ENCODE measurements around the gene ANKS4B. TPM values are rescaled to one million over a fixed set of nuclear protein-coding genes. Genes with fewer than 3 reads are reported as not detected.
"Not testable (repeated sequence)": the region's sequence is repeated elsewhere in the genome, so short reads cannot be mapped to it uniquely, and the experiment has no call there.

ANKS4B gene
- total RNA-seq, 2 experiments from 2014 or later: not detected

DNA sequence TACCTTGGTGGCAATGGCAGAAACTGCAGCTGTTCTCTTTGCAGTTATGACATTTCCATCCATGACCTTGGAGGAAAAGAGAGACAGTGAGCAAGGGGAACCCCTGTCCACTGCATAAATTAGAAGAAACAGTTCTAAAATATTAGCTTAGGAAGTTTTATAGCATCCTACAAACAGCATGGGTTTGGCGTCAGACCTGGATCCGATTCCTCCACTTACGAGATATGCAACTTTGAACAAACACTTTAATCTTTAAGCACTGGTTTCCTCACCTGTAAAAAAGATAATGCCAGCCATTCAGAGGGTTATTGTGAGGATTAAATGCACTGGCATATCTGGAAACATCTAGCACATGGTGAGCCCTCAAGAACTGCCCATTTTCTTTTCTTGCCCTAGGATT, 42.0 kb downstream of the ANKS4B start:
- H3K4me1 Mint-ChIP-seq: peaks cover 3% of the 10 kb centered on the region
- DNase-seq: no peak
- no peaks in the 10 kb centered on the region for H3K36me3 Mint-ChIP-seq (ENCODE audit: low read depth)
- H3K27me3 Mint-ChIP-seq: peaks cover 64% of the 10 kb centered on the region
- no peak overlapping the region for H3K4me3 Mint-ChIP-seq
- H3K27ac Mint-ChIP-seq: no peak overlapping the region
- H3K9me3 Mint-ChIP-seq: no peaks in the 10 kb centered on the region
- ChIA-PET CTCF (no interaction called here), POLR2A (no interaction called here)

DNA sequence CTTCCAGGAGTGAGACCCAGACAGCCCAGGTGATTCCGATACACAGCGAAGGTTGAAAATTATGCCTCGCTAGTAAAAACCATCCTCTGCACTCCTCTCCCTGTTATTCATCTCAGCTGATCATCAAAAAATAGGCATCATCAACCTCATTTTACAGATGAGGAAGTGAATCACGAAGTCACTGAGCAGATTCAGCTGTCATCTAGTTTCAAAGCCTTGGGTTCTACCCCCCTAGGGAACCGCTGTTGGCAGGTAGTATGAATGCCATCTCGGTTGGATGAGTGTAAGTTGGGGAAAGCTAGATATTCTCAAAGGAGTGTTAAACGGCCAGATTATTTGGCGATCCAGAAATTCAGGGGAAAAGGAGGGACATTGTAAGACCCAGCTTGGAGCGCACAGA, 42.6 kb downstream of the ANKS4B start:
- H3K36me3 Mint-ChIP-seq (ENCODE audit: low read depth): no peaks in the 10 kb centered on the region
- H3K9me3 Mint-ChIP-seq: no peaks in the 10 kb centered on the region
- H3K4me3 Mint-ChIP-seq: no peak overlapping the region
- CTCF ChIA-PET: no interaction called here
- POLR2A ChIA-PET: no interaction called here
- DNase-seq: no peak
- H3K4me1 Mint-ChIP-seq: peaks cover 3% of the 10 kb centered on the region
- H3K27ac Mint-ChIP-seq: no peak overlapping the region
- peaks cover 62% of the 10 kb centered on the region for H3K27me3 Mint-ChIP-seq

GRCh38 chr16:21277045-21277926, 43.8 kb downstream of the ANKS4B start:
- H3K27ac Mint-ChIP-seq: no peak overlapping the region
- peaks cover 70% of the 10 kb centered on the region for H3K27me3 Mint-ChIP-seq
- POLR2A ChIA-PET: no interaction called here
- CTCF ChIA-PET: interaction anchor here (0.9 to 1.3 kb wide), 2 partner anchors 9 to 25 kb away, joined by 3 to 4 read pairs; no protein-coding TSS in a partner anchor
- H3K4me3 Mint-ChIP-seq: no peak overlapping the region
- H3K9me3 Mint-ChIP-seq: no peaks in the 10 kb centered on the region
- H3K36me3 Mint-ChIP-seq (ENCODE audit: low read depth): no peaks in the 10 kb centered on the region
- DNase-seq: no peak
- H3K4me1 Mint-ChIP-seq: peaks cover 3% of the 10 kb centered on the region

GRCh38 chr16:21277927-21278706, 44.6 kb downstream of the ANKS4B start, which contains the start of gene CRYM:
Gene CRYM (minus strand): TSS chr16:21278290. CDS start chr16:21278251, 39 bp downstream.
- Mint-ChIP-seq H3K4me1 (peaks cover 3% of the 10 kb centered on the region), H3K9me3 (no peaks in the 10 kb centered on the region), H3K27ac (no peak within 1 kb of the TSS), H3K4me3 (no peak within 1 kb of the TSS), H3K36me3 (ENCODE audit: low read depth) (no peaks in the 10 kb centered on the region), H3K27me3 (peaks cover 71% of the 10 kb centered on the region)
- DNase-seq: peak; percentile 41
- POLR2A ChIA-PET: no interaction called here
- CTCF ChIA-PET: interaction anchor here (0.9 to 1.3 kb wide), 3 partner anchors 10 to 1095 kb away, joined by 3 to 4 read pairs (median 3); no protein-coding TSS in a partner anchor

GRCh38 chr16:21279501-21279900, 46.0 kb downstream of the ANKS4B start:
- Mint-ChIP-seq H3K9me3 (no peaks in the 10 kb centered on the region), H3K4me3 (no peak overlapping the region), H3K27ac (no peak overlapping the region), H3K4me1 (peaks cover 8% of the 10 kb centered on the region), H3K27me3 (peaks cover 74% of the 10 kb centered on the region), H3K36me3 (ENCODE audit: low read depth) (no peaks in the 10 kb centered on the region)
- ChIA-PET CTCF (interaction anchor here (1.1 kb wide), 1 partner anchor 123 kb away, joined by 3 read pairs; no protein-coding TSS in a partner anchor), POLR2A (no interaction called here)
- no peak for DNase-seq

DNA sequence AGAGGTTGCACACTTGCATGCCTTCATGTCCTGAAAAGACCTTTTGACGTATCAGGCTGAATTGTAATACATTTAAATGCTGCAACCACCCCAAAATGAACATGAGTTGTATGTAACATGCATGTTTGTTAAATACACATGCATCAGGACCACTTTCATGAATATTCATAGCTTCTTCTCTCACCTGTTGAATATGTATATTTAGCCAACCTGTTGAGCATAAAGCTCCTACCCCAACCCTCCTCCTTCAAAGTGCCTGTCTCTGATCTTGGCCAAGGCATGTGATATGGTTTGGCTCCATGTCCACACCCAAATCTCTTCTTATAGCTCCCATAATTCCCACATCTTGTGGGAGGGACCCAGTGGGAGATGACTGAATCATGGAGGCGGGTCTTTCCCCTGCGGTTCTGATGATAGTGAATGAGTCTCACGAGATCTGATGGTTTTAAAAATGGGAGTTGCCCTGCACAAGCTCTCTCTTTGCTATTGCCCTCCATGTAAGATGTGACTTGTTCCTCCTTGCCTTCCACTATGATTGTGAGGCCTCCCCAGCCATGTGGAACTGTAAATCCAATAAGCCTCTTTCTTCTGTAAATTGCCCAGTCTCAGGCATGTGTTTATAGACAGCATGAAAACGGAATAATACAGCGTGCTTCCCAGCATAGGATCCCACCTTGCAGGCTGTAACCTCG, 48.3 kb downstream of the ANKS4B start:
- ChIA-PET POLR2A (no interaction called here), CTCF (no interaction called here)
- peaks cover 8% of the 10 kb centered on the region for H3K4me1 Mint-ChIP-seq
- no peak overlapping the region for H3K27ac Mint-ChIP-seq
- H3K27me3 Mint-ChIP-seq: peaks cover 75% of the 10 kb centered on the region
- H3K9me3 Mint-ChIP-seq: peaks cover 2% of the 10 kb centered on the region
- DNase-seq: no peak
- H3K4me3 Mint-ChIP-seq: no peak overlapping the region
- no peaks in the 10 kb centered on the region for H3K36me3 Mint-ChIP-seq (ENCODE audit: low read depth)

DNA sequence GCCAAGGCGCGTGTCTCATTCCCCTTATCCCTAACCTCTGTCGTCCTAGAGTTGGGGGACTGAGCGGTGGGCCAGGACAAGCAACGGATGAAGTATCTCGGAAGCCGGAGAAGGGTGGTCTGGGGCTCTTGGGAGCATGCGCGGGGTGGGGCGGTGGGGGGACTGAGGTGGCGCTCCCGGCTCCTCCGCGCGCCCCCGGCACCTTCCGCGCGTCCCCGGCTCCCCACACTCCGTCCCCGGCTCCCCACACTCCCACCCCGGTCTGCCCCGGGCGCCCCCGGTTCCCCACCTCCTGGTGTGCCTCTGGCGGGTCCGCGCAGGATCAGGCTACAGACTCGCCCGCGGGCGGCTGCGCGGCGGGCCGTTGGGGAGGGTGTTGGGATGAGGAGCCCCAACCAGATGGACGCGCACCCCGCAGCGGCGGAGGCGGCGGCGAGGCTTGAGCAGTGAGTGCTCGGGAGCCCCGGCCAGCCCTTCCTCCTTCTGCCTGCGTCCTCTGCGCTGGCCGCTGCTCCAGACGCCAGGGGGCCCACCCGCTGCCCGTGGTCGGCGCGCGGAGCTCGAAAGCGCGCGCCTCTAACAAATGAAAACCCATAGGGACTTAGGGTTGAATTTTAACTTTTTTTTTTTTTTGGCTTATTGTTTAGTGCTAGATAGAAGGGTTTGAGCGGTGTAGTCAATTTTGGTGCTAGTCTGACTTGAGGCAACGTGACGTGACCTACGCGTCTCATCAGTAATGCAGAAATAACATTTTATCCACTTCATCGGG, 50.2 kb downstream of the ANKS4B start:
- ChIA-PET CTCF (interaction anchor here (0.6 kb wide), 2 partner anchors 14 to 30 kb away, joined by 3 read pairs; no protein-coding TSS in a partner anchor), POLR2A (no interaction called here)
- no peaks in the 10 kb centered on the region for H3K36me3 Mint-ChIP-seq (ENCODE audit: low read depth)
- peaks cover 5% of the 10 kb centered on the region for H3K4me1 Mint-ChIP-seq
- DNase-seq: no peak
- peak overlapping the region; percentile 4 for H3K4me3 Mint-ChIP-seq
- H3K27me3 Mint-ChIP-seq: peaks cover 72% of the 10 kb centered on the region
- H3K9me3 Mint-ChIP-seq: peaks cover 2% of the 10 kb centered on the region
- H3K27ac Mint-ChIP-seq: no peak overlapping the region

DNA sequence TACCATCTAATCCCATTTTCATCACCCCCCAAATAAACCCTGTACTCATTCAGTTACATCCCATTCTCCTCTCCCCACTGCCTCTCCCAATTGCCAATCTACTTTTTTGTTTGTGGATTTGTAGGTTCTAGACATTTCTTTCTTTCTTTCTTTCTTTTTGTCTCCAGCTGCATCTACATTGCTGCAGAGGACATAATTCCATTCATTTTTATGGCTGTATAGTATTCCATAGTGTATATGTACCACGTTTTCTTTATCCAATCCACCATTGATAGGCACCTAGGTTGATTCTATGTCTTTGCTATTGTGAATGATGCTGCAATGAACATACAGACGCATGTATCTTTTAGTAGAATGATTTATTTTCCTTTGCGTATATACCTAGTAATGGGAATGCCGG, 50.9 kb downstream of the ANKS4B start:
- ChIA-PET POLR2A (no interaction called here), CTCF (interaction anchor here (0.6 kb wide), 1 partner anchor 30 kb away, joined by 3 read pairs; no protein-coding TSS in a partner anchor)
- H3K36me3 Mint-ChIP-seq (ENCODE audit: low read depth): no peaks in the 10 kb centered on the region
- DNase-seq: no peak
- peak overlapping the region; percentile 23 for H3K4me3 Mint-ChIP-seq
- peaks cover 2% of the 10 kb centered on the region for H3K9me3 Mint-ChIP-seq
- H3K27ac Mint-ChIP-seq: no peak overlapping the region
- peaks cover 5% of the 10 kb centered on the region for H3K4me1 Mint-ChIP-seq
- peaks cover 67% of the 10 kb centered on the region for H3K27me3 Mint-ChIP-seq

DNA sequence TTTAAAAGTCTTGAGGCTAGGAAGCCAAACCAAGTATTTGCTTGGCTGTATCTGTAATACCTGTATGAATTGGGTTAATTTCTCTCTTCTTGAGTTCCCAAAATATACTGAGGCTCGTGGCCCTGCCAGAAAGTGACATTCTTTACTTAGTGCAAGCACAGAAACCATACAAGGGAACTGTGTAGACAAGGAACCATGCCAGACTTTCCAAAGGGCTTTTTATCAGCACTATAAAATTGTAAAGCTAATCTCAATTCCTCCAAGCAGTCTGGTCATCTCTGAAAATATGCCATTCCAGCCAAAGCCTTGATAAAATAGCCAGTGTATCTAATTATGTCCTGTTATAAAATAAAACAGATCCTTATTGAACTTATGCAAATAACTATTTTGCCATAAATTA, 51.8 kb downstream of the ANKS4B start:
- Mint-ChIP-seq H3K4me1 (peaks cover 5% of the 10 kb centered on the region), H3K36me3 (ENCODE audit: low read depth) (no peaks in the 10 kb centered on the region), H3K9me3 (peaks cover 2% of the 10 kb centered on the region), H3K27ac (no peak overlapping the region), H3K27me3 (peaks cover 62% of the 10 kb centered on the region), H3K4me3 (no peak overlapping the region)
- no peak for DNase-seq
- CTCF ChIA-PET: no interaction called here
- POLR2A ChIA-PET: no interaction called here

GRCh38 chr16:21289789-21290188, 56.3 kb downstream of the ANKS4B start:
- H3K4me3 Mint-ChIP-seq; CTCF ChIA-PET; H3K9me3 Mint-ChIP-seq; POLR2A ChIA-PET; H3K4me1 Mint-ChIP-seq; H3K36me3 Mint-ChIP-seq (ENCODE audit: low read depth); H3K27ac Mint-ChIP-seq; DNase-seq: not testable (repeated sequence)
- H3K27me3 Mint-ChIP-seq: peaks cover 68% of the 10 kb centered on the region

DNA sequence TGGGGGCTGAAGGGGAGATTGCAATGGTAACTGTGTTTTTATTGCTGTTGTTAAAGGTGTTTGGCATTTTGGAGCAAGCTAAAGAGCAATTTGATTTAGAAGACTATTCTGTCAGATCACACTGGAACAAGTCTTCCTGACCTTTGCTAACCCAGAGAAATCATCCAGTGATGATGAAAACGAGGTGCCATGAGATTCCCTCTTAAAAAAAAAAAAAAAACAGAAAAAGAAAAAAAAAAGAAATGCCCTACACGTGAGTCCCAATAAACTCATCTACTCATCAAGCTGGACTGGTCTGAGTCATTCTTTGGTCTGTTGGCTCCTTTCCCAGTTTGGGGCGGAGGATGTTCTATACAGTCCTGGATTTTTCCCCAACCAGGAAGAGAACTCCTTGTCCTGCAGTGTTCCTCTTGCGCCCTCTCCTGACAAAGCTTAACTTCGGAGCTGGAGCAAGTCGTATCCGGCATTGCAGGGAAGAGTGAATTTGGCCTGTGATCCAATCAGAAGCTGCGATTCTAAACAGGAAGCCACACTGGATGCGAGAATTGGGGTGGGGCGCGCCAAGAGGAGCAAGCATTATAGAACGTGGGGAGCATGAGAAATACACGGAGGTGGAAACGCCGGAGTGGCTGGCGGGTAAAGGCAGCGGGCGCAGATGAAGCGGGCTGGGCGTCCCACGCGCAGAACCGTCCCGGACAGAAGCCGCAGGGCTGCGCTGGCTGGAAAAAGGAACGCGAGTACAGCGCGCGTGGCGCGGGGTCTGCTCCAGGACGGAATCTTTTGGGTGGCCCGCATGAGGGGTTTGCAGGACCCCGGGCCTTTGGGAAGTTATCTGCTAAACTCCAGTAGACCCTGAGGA, 67.0 kb downstream of the ANKS4B start:
- peaks cover 50% of the 10 kb centered on the region for H3K27me3 Mint-ChIP-seq

More for the DNA sequence above, 67.0 kb downstream of the ANKS4B start:
- ChIA-PET CTCF (interaction anchor here (0.6 to 1.3 kb wide), 5 partner anchors 141 to 1123 kb away, joined by 3 to 4 read pairs (median 3); no protein-coding TSS in a partner anchor), POLR2A (interaction anchor here (0.6 kb wide), 1 partner anchor 256 kb away, joined by 3 read pairs; no protein-coding TSS in a partner anchor)
- peak overlapping the region; percentile 66 for H3K27ac Mint-ChIP-seq
- peak; percentile 70 for DNase-seq
- no peaks in the 10 kb centered on the region for H3K9me3 Mint-ChIP-seq
- H3K4me3 Mint-ChIP-seq: peak overlapping the region; percentile 86
- peaks cover 24% of the 10 kb centered on the region for H3K4me1 Mint-ChIP-seq
- H3K36me3 Mint-ChIP-seq (ENCODE audit: low read depth): no peaks in the 10 kb centered on the region
